GM12878 (cell line): ENCODE data around the gene CATSPER4.

Source experiments
- BHLHE40 ChIP-seq, 2 experiments: fragments of 450-650 bp in 1 of 2; IDR thresholded peaks; 2 replicates each; pipeline ENCODE4 v1.6.1; 2011 to 2017; ENCODE audit warnings: low read depth in 2 of 2, borderline replicate concordance in 1 of 2, improper control_type of control experiment in 1 of 2, low read length in 1 of 2, mild to moderate bottlenecking in 1 of 2
- CHD2 ChIP-seq: IDR thresholded peaks from 2 replicates; pipeline ENCODE4 v1.6.1; 2011; ENCODE audit warnings: low read depth, low read length, improper control_type of control experiment, borderline replicate concordance
- HCFC1 ChIP-seq: fragments of 150-350 bp; IDR thresholded peaks from 2 replicates; pipeline ENCODE4 v1.6.1; 2014; ENCODE audit warnings: low read length
- HDAC2 ChIP-seq: fragments of 200-600 bp; sonication (generic); IDR thresholded peaks from 2 replicates; pipeline ENCODE4 v1.6.1; 2017
- POLR2A ChIP-seq: IDR thresholded peaks from 2 replicates; pipeline ENCODE4 v1.6.1; 2011; ENCODE audit warnings: low read depth, mild to moderate bottlenecking, low read length
- RAD21 ChIP-seq: IDR thresholded peaks from 2 replicates; pipeline ENCODE4 v1.6.1; 2011; ENCODE audit warnings: mild to moderate bottlenecking, low read depth, low read length, moderate library complexity; ENCODE audit not compliant: insufficient read depth
- ZNF274 ChIP-seq: IDR thresholded peaks from one replicate; pipeline ENCODE4 v1.8.0; 2011; ENCODE audit not compliant: insufficient read length, insufficient read depth

GRCh38 chr1:26154750-26155149, 35.7 kb upstream of the CATSPER4 start:
- TF ChIP-seq HDAC2: no peak
- no peak for TF ChIP-seq ZNF274
- no peak for TF ChIP-seq CHD2
- no peak for TF ChIP-seq RAD21
- TF ChIP-seq POLR2A: no peak
- no peak for TF ChIP-seq HCFC1
- no peak for TF ChIP-seq BHLHE40 (IDR thresholded peaks at IDR 0.05; ENCODE audit: borderline replicate concordance in 1 of 2, low read depth in 2 of 2, low read length in 1 of 2)
